Hindlimb muscle (tissue), 1 donor: ENCODE data around the gene VAMP4. TPM values are rescaled to one million over a fixed set of nuclear protein-coding genes. Genes with fewer than 3 reads are reported as not detected.

Source experiments
- DNase-seq: peaks from one replicate; pipeline ENCODE4 v3.0.0-alpha.2; 2013
- polyA plus RNA-seq: library from polyadenylated mRNA; unstranded; fragments of 120-200 nt; gene quantifications from one replicate; pipeline ENCODE4 v1.2.1, GENCODE V29; 2013; ENCODE audit not compliant: insufficient read length

VAMP4 gene
- 7.8 TPM for polyA plus RNA-seq

- DNase-seq = peak; percentile 95
Measured at GRCh38 chr1:171741872-171742576, at the start of gene VAMP4. Gene VAMP4, minus strand, starts transcription at chr1:171742065. Its CDS starts 3,651 bp downstream, at chr1:171738414.

- DNase-seq = no peak
Measured at GRCh38 chr1:171790318-171790717, 48.5 kb upstream of the VAMP4 start.

- no peak for DNase-seq
Measured at GRCh38 chr1:171788696-171789095, 46.8 kb upstream of the VAMP4 start.

- no peak for DNase-seq
Measured at GRCh38 chr1:171787686-171788480, 46.0 kb upstream of the VAMP4 start.

- DNase-seq = no peak
Measured at GRCh38 chr1:171786534-171786933, 44.7 kb upstream of the VAMP4 start.

GRCh38 chr1:171785766-171786165, 43.9 kb upstream of the VAMP4 start:
- no peak for DNase-seq

GRCh38 chr1:171784784-171785183, 42.9 kb upstream of the VAMP4 start:
- no peak for DNase-seq

- DNase-seq = no peak
Measured at GRCh38 chr1:171783816-171784530, 42.1 kb upstream of the VAMP4 start.

- peak; percentile 99 for DNase-seq
Measured at GRCh38 chr1:171781176-171781875, 39.5 kb upstream of the VAMP4 start, which contains the start of gene METTL13. Gene METTL13, plus strand, starts transcription at chr1:171781660. Its CDS starts 308 bp downstream, at chr1:171781968.

- DNase-seq = peak; percentile 14
Measured at GRCh38 chr1:171780583-171781175, 38.8 kb upstream of the VAMP4 start.

- no peak for DNase-seq
Measured at GRCh38 chr1:171772312-171772711, 30.4 kb upstream of the VAMP4 start.

- no peak for DNase-seq
Measured at GRCh38 chr1:171769754-171770153, 27.9 kb upstream of the VAMP4 start.

- DNase-seq = no peak
Measured at GRCh38 chr1:171769171-171769570, 27.3 kb upstream of the VAMP4 start.

GRCh38 chr1:171763764-171764163, 21.9 kb upstream of the VAMP4 start:
- DNase-seq = no peak

- no peak for DNase-seq
Measured at GRCh38 chr1:171762143-171762563, 20.3 kb upstream of the VAMP4 start.

- no peak for DNase-seq
Measured at GRCh38 chr1:171758011-171758410, 16.1 kb upstream of the VAMP4 start.

GRCh38 chr1:171756856-171757255, 15.0 kb upstream of the VAMP4 start:
- no peak for DNase-seq

- no peak for DNase-seq
Measured at GRCh38 chr1:171754971-171755370, 13.1 kb upstream of the VAMP4 start.

GRCh38 chr1:171754353-171754705, 12.5 kb upstream of the VAMP4 start:
- DNase-seq = no peak

- DNase-seq = no peak
Measured at GRCh38 chr1:171753685-171754352, 12.0 kb upstream of the VAMP4 start.

GRCh38 chr1:171753182-171753581, 11.3 kb upstream of the VAMP4 start:
- no peak for DNase-seq

GRCh38 chr1:171751221-171751620, 9.4 kb upstream of the VAMP4 start:
- DNase-seq = no peak
